GM18951 (cell line): ENCODE results near the gene CD320.
A peak's percentile ranks its signal among the peaks of the same experiment; 100 is the strongest.
"Not testable (repeated sequence)": the region's sequence is repeated elsewhere in the genome, so short reads cannot be mapped to it uniquely, and the experiment has no call there.

Experiments used
- POLR2A ChIP-seq: IDR thresholded peaks from 4 replicates; pipeline ENCODE4 v1.6.1; 2011; ENCODE audit warnings: mild to moderate bottlenecking; ENCODE audit not compliant: insufficient read length, insufficient read depth; ENCODE audit errors: extremely low read depth
- in situ Hi-C: fragments of 300-500 bp; cut with MboI; formaldehyde crosslinking; loops from one replicate; pipeline ENCODE4 v1.12.0; 2022; ENCODE audit warnings: low sequenced_read_pairs, mixed read lengths, inconsistent platforms; ENCODE audit not compliant: unreplicated experiment

The CD320 gene

GRCh38 chr19:8322638-8322997, 14.5 kb upstream of the CD320 start:
- in situ Hi-C loops: no loop called here
- TF ChIP-seq POLR2A: no peak

GRCh38 chr19:8321986-8322637, 14.0 kb upstream of the CD320 start:
- TF ChIP-seq POLR2A: no peak
- in situ Hi-C loops: no loop called here

- TF ChIP-seq POLR2A: peak; percentile 90
Observed at GRCh38 chr19:8321067-8321985, 13.2 kb upstream of the CD320 start, which contains the start of the genes NDUFA7 and RPS28. Gene NDUFA7, minus strand, starts transcription at chr19:8321375. Its CDS starts 17 bp downstream, at chr19:8321358. Gene RPS28, plus strand, starts transcription at chr19:8321496. Its CDS starts 35 bp downstream, at chr19:8321531.

GRCh38 chr19:8320564-8321066, 12.5 kb upstream of the CD320 start:
- no peak for TF ChIP-seq POLR2A
- in situ Hi-C loops: no loop called here

More at GRCh38 chr19:8321067-8321985, 13.2 kb upstream of the CD320 start, which contains the start of the genes NDUFA7 and RPS28:
- in situ Hi-C loops: no loop called here

- no peak for TF ChIP-seq POLR2A
- in situ Hi-C loops: no loop called here
Observed at GRCh38 chr19:8319807-8320520, 11.8 kb upstream of the CD320 start.

GRCh38 chr19:8318835-8319234, 10.7 kb upstream of the CD320 start:
- in situ Hi-C loops: not testable (repeated sequence)

- in situ Hi-C loops: no loop called here
- TF ChIP-seq POLR2A: no peak
Observed at GRCh38 chr19:8316351-8317125, 8.4 kb upstream of the CD320 start.

GRCh38 chr19:8314981-8315640, 7.0 kb upstream of the CD320 start:
- in situ Hi-C loops: not testable (repeated sequence)

GRCh38 chr19:8311461-8312260, 3.5 kb upstream of the CD320 start:
- in situ Hi-C loops: no loop called here
- no peak for TF ChIP-seq POLR2A

GRCh38 chr19:8310342-8311055, 2.3 kb upstream of the CD320 start:
- no peak for TF ChIP-seq POLR2A
- in situ Hi-C loops: no loop called here

GRCh38 chr19:8308891-8309291, 733 bp upstream of the CD320 start:
- in situ Hi-C loops: no loop called here

More at GRCh38 chr19:8308891-8309291, 733 bp upstream of the CD320 start:
- no peak for TF ChIP-seq POLR2A
